ENCODE measurements around the gene SDHAF2. TPM values are rescaled to one million over a fixed set of nuclear protein-coding genes. Genes with fewer than 3 reads are reported as not detected.

The SDHAF2 gene
- total and polyA plus RNA-seq, 9 of the 15 experiments (the other 6 are each of a cell fraction or from before 2014, with no cell fraction given), result 21.2 to 144 (median 40.4) TPM

GRCh38 chr11:61429691-61430582, at the start of gene SDHAF2, which contains the start of gene CPSF7 (continued):
- TF ChIP-seq ATF4 (CRISPR knock-in tag; IDR thresholded peaks at IDR 0.05), result no peak
- TF ChIP-seq NR1H2 (CRISPR knock-in tag; IDR thresholded peaks at IDR 0.05), result peak; percentile 91; the same call in 1 of the 2 replicates
- TF ChIP-seq STAT5A (IDR thresholded peaks at IDR 0.05; ENCODE audit: borderline replicate concordance, low read length), result no peak
- TF ChIP-seq ETV6 (IDR thresholded peaks at IDR 0.05; ENCODE audit: borderline replicate concordance in 1 of 2, low read depth in 2 of 2, low read length in 1 of 2), result peak; percentile 82 to 92; a peak in 3 of 4 replicates
- no peak for TF ChIP-seq ETV6 (CRISPR knock-in tag; IDR thresholded peaks at IDR 0.05; ENCODE audit: borderline replicate concordance)
- peak; percentile 90 for TF ChIP-seq ZZZ3 (IDR thresholded peaks at IDR 0.05)
- peak; percentile 91 for TF ChIP-seq C11orf30 (IDR thresholded peaks at IDR 0.05; ENCODE audit: low read depth)
- peak; percentile 86; the same call in 1 of the 2 replicates for TF ChIP-seq THRB (CRISPR knock-in tag; conservative IDR thresholded peaks at IDR 0.05)
- TF ChIP-seq, protein P1, sequence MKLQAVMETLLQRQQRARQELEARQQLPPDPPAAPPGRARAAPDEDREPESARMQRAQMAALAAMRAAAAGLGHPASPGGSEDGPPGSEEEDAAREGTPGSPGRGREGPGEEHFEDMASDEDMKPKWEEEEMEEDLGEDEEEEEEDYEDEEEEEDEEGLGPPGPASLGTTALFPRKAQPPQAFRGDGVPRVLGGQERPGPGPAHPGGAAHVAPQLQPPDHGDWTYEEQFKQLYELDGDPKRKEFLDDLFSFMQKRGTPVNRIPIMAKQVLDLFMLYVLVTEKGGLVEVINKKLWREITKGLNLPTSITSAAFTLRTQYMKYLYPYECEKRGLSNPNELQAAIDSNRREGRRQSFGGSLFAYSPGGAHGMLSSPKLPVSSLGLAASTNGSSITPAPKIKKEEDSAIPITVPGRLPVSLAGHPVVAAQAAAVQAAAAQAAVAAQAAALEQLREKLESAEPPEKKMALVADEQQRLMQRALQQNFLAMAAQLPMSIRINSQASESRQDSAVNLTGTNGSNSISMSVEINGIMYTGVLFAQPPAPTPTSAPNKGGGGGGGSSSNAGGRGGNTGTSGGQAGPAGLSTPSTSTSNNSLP (IDR thresholded peaks at IDR 0.05; ENCODE audit: borderline replicate concordance, low read depth, low read length), result no peak
- 0 out of 4 replicates have a peak, but pooled peaks of 1 of the 2 experiments have one; percentile 31 for TF ChIP-seq RCOR1 (IDR thresholded peaks at IDR 0.05; ENCODE audit: borderline replicate concordance in 1 of 2, low read depth in 2 of 2, low read length in 2 of 2)
- no peak for TF ChIP-seq PHB (CRISPR knock-in tag; IDR thresholded peaks at IDR 0.05)
- no peak for TF ChIP-seq ZNF23 (CRISPR knock-in tag; IDR thresholded peaks at IDR 0.05)
- no peak for TF ChIP-seq ZNF175 (CRISPR knock-in tag; IDR thresholded peaks at IDR 0.05; ENCODE audit: low read depth)
- TF ChIP-seq ZKSCAN8 (CRISPR knock-in tag; IDR thresholded peaks at IDR 0.05), result no peak
- TF ChIP-seq KAT7 (CRISPR knock-in tag; IDR thresholded peaks at IDR 0.05; ENCODE audit: borderline replicate concordance), result peak; percentile 88
- peak; percentile 14; the same call in 1 of the 2 replicates for TF ChIP-seq FOSL1 (tag; conservative IDR thresholded peaks at IDR 0.05)
- peak; percentile 96 for TF ChIP-seq GMEB1 (CRISPR knock-in tag; IDR thresholded peaks at IDR 0.05)
- no peak for TF ChIP-seq BRCA1 (IDR thresholded peaks at IDR 0.05)
- no peak for TF ChIP-seq BRCA1 (CRISPR knock-in tag; IDR thresholded peaks at IDR 0.05)
- TF ChIP-seq ZBTB5 (IDR thresholded peaks at IDR 0.05), result no peak
